Upper lobe of left lung (tissue), 4 donors: ENCODE data around the gene DMTF1.
"Not testable (repeated sequence)": the region's sequence is repeated elsewhere in the genome, so short reads cannot be mapped to it uniquely, and the experiment has no call there.

Source experiments
- POLR2A ChIP-seq, 4 donors: fragments of 450-650 bp; IDR thresholded peaks; one replicate each; pipeline ENCODE4 v1.5.1; 2016 to 2017; ENCODE audit warnings: antibody characterized with exemption in 4 of 4, mild to moderate bottlenecking in 2 of 4
- POLR2AphosphoS5 ChIP-seq, 2 donors: sonication (generic); formaldehyde crosslinking; IDR thresholded peaks; one replicate each; pipeline ENCODE4 v1.5.1; 2017; ENCODE audit warnings: antibody characterized with exemption in 2 of 2
- TF ChIP-seq, protein P1 (sequence below), 6 experiments: fragments of 450-650 bp in 4 of 6; fragments of 200-600 bp in 2 of 6; sonication (generic) in 2 of 6; IDR thresholded peaks; one replicate each; pipeline ENCODE4 v1.5.1; 2016 to 2019; ENCODE audit warnings: antibody characterized with exemption in 6 of 6

DNA sequence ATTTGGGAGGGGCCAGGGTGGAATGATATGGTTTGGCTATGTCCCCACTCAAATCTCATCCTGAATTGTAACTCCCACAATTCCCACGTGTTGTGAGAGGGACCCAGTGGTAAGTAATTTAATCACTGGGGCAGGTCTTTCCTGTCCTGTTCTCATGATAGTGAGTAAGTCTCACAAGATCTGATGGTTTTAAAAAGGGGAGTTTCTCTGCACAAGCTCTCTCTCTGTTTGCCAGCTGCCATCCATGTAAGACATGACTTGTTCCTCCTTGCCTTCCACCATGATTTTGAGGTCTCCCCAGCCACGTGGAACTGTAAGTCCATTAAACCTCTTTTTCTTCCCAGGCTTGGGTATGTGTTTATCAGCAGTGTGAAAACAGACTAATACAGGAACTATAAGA lies 36.5 kb upstream of the DMTF1 start:
- not testable (repeated sequence) for TF ChIP-seq POLR2A, POLR2AphosphoS5 (IDR thresholded peaks at IDR 0.05)
- TF ChIP-seq, protein P1, sequence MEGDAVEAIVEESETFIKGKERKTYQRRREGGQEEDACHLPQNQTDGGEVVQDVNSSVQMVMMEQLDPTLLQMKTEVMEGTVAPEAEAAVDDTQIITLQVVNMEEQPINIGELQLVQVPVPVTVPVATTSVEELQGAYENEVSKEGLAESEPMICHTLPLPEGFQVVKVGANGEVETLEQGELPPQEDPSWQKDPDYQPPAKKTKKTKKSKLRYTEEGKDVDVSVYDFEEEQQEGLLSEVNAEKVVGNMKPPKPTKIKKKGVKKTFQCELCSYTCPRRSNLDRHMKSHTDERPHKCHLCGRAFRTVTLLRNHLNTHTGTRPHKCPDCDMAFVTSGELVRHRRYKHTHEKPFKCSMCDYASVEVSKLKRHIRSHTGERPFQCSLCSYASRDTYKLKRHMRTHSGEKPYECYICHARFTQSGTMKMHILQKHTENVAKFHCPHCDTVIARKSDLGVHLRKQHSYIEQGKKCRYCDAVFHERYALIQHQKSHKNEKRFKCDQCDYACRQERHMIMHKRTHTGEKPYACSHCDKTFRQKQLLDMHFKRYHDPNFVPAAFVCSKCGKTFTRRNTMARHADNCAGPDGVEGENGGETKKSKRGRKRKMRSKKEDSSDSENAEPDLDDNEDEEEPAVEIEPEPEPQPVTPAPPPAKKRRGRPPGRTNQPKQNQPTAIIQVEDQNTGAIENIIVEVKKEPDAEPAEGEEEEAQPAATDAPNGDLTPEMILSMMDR (IDR thresholded peaks at IDR 0.05): not testable (repeated sequence)
